Measurements from ENCODE around the gene RNF2.

DNA sequence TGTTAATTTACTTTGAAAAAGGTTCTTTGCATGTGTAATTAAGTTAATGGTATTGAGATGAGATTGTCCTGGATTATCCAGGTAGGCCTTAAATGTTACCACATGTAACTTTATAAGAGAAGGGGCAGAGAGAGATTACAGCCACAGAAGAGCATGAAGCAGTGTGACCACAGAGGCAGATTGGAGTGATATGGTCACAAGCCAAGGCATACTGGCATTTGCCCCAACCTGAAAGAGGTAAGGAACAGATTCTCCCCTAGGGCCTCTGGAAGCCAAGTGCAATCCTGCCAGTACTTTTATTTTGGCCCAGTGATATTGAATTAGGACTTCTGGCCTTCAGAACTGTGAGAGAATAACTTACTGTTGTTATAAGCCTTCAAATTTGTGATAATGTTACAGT, 23.0 kb downstream of the RNF2 start:
- TF ChIP-seq POLR2A (IDR thresholded peaks at IDR 0.05; ENCODE audit: low read length), result no peak
- TF ChIP-seq GATA1 (IDR thresholded peaks at IDR 0.05; ENCODE audit: low read depth, low read length), result no peak

Data from erythroblast (primary cell).